WERI-Rb-1 (cell line): ENCODE results near the gene CDH4.

ENCODE experiments used
- DNase-seq: peaks from one replicate; pipeline ENCODE4 v3.0.0-alpha.2; 2020
- H3K27ac ChIP-seq: fragments of 250-450 bp; sonication (Bioruptor Pico); 2 replicates; pipeline ENCODE4 v1.5.1; 2020; ENCODE audit warnings: mild to moderate bottlenecking, moderate library complexity
- H3K27me3 ChIP-seq: fragments of 250-450 bp; sonication (Bioruptor Pico); 2 replicates; pipeline ENCODE4 v1.5.1; 2021; ENCODE audit warnings: mild to moderate bottlenecking, low read depth, moderate library complexity; ENCODE audit not compliant: insufficient read depth, severe bottlenecking
- H3K36me3 ChIP-seq: fragments of 250-450 bp; sonication (Bioruptor Pico); 2 replicates; pipeline ENCODE4 v1.5.1; 2020; ENCODE audit warnings: mild to moderate bottlenecking, moderate library complexity
- H3K4me3 ChIP-seq: 2 replicates; pipeline ENCODE4 v1.5.1; 2011; ENCODE audit warnings: low read depth, mild to moderate bottlenecking, control low read depth, low read length
- H3K9me3 ChIP-seq: fragments of 250-450 bp; sonication (Bioruptor Pico); 2 replicates; pipeline ENCODE4 v1.5.1; 2021; ENCODE audit warnings: mild to moderate bottlenecking, moderate library complexity; ENCODE audit not compliant: severe bottlenecking
- CTCF ChIP-seq: IDR thresholded peaks from 2 replicates; pipeline ENCODE4 v1.5.1; 2011; ENCODE audit warnings: low read depth, mild to moderate bottlenecking, control low read depth, inconsistent platforms, low read length

The CDH4 gene

GRCh38 chr20:61742097-61742825, 490.2 kb downstream of the CDH4 start:
- DNase-seq: no peak
- no peak overlapping the region for H3K4me3 ChIP-seq
- H3K9me3 ChIP-seq: no peaks in the 10 kb centered on the region
- H3K36me3 ChIP-seq: no peaks in the 10 kb centered on the region
- no peak overlapping the region for H3K27ac ChIP-seq
- no peak for TF ChIP-seq CTCF
- H3K27me3 ChIP-seq: peaks cover 95% of the 10 kb centered on the region

GRCh38 chr20:61743606-61744005, 491.5 kb downstream of the CDH4 start:
- Histone ChIP-seq H3K9me3 (no peaks in the 10 kb centered on the region), H3K4me3 (no peak overlapping the region), H3K27ac (no peak overlapping the region), H3K27me3 (peaks cover 95% of the 10 kb centered on the region), H3K36me3 (no peaks in the 10 kb centered on the region)
- DNase-seq: no peak
- TF ChIP-seq CTCF: no peak

DNA sequence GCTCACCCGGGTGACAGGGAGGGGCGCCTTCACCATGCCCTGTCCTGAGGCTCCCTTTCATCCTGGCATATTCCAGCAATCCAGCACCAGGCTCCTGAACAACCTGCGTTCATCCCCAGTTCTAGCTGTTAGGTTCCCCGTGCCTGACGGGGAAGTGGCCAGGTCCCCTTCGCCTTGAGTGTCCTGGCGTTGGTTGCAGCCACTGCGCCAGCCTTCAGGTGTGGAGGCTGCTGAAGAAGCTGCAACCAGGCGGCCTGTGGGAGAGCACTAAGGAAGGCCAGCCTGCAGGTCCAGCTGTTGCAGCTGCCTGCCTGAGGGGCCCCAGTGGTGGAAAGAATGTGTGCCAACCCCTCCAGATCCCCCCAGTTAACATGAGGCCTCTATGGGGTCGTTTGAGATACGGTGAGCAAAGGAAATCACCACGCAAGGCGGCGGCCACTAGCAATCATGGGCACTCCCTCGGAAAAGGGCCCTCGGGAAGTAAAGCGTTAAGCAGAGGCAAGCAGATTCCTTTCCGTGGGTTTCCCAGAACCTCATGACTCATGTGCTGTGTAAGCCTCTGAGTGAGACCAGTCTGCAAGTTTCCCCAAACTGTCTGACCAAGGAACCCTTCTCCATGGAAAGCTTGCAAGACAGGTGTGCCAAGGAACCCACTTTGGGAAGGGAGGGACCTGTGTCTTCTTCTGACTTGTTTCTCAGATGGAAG, 492.8 kb downstream of the CDH4 start:
- H3K36me3 ChIP-seq: no peaks in the 10 kb centered on the region
- H3K4me3 ChIP-seq: no peak overlapping the region
- TF ChIP-seq CTCF: no peak
- H3K27me3 ChIP-seq: peaks cover 93% of the 10 kb centered on the region
- no peaks in the 10 kb centered on the region for H3K9me3 ChIP-seq
- H3K27ac ChIP-seq: no peak overlapping the region
- no peak for DNase-seq

DNA sequence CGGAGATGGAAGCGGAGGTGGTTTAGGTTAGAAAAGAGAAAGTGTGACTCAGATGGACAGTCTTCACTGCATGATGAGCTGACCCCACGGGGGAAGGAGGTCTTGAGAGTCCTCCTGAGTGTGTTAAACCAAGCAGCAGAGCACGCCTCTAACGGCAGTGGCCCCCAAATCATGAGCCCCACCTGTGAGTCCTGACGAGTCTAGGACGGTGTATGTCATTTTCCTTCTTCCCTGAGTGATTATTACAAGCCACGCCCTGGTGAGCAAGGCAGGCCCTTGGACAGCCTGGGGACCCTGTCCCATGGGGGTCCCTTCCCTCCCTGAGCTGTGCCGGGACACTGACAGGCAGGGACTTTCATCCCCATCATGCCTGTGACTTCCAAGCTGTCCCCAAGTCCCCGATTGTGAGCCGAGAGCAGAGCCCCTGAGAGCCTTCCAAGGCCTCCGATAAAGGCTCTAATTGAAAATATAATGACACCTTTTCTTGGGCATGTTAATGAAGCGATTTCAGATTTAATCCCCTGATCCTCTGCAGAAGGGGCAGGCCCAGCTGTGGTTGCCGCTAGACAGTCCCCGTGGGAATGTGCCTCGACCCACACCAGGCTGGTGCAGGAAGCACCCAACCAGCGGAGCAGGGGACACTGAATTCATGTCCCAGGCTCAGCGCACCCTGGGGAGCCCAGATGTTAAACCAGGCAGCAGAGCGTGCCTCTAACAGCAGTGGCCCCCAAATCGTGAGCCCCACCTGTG, 493.5 kb downstream of the CDH4 start:
- Histone ChIP-seq H3K4me3 (no peak overlapping the region), H3K36me3 (no peaks in the 10 kb centered on the region), H3K27ac (no peak overlapping the region), H3K27me3 (peaks cover 92% of the 10 kb centered on the region), H3K9me3 (peaks cover under 1% of the 10 kb centered on the region)
- TF ChIP-seq CTCF: no peak
- DNase-seq: no peak

GRCh38 chr20:61746147-61746646, 494.1 kb downstream of the CDH4 start:
- no peak overlapping the region for H3K27ac ChIP-seq
- H3K27me3 ChIP-seq: peaks cover 89% of the 10 kb centered on the region
- H3K36me3 ChIP-seq: no peaks in the 10 kb centered on the region
- no peak for DNase-seq
- no peak for TF ChIP-seq CTCF
- H3K9me3 ChIP-seq: peaks cover 7% of the 10 kb centered on the region
- no peak overlapping the region for H3K4me3 ChIP-seq
